CD14-positive monocyte (primary cell): ENCODE measurements around the gene SHROOM3. TPM values are rescaled to one million over a fixed set of nuclear protein-coding genes. Genes with fewer than 3 reads are reported as not detected.

Experiments
- DNase-seq, 3 donors: peaks; one replicate each; pipeline ENCODE4 v3.0.0-alpha.2; 2011 to 2022
- H2AFZ ChIP-seq: 2 replicates; pipeline ENCODE4 v1.6.0; 2012; ENCODE audit warnings: mild to moderate bottlenecking, low read depth, low read length, inconsistent platforms; ENCODE audit not compliant: insufficient read depth, poor library complexity, severe bottlenecking
- H3K27ac ChIP-seq, 2 donors: 1 replicate in 1 of 2; 2 replicates in 1 of 2; pipeline ENCODE4 v1.5.1; 2012 to 2013; ENCODE audit warnings: low read length in 2 of 2, control low read depth in 1 of 2, inconsistent platforms in 1 of 2, low read depth in 1 of 2, mild to moderate bottlenecking in 1 of 2
- H3K27me3 ChIP-seq, 2 donors: one replicate each; pipeline versions ENCODE4 v1.6.0 to v1.6.1; 2011 to 2013; ENCODE audit warnings: low read length in 2 of 2; ENCODE audit not compliant: control insufficient read depth in 2 of 2, insufficient read depth in 2 of 2
- H3K36me3 ChIP-seq, 2 donors: replicated peaks in 1 of 2; 1 replicate in 1 of 2; 2 replicates in 1 of 2; pipeline versions ENCODE4 v1.5.1 to v1.6.1; 2012 to 2013; ENCODE audit warnings: low read length in 2 of 2, control low read depth in 1 of 2, inconsistent platforms in 1 of 2, mild to moderate bottlenecking in 1 of 2; ENCODE audit not compliant: insufficient read depth in 2 of 2, control insufficient read depth in 1 of 2
- H3K4me1 ChIP-seq, 2 donors: 1 replicate in 1 of 2; 2 replicates in 1 of 2; pipeline versions ENCODE4 v1.5.1 to v1.6.1; 2012 to 2013; ENCODE audit warnings: low read length in 2 of 2, control low read depth in 1 of 2, inconsistent platforms in 1 of 2, mild to moderate bottlenecking in 1 of 2, moderate library complexity in 1 of 2; ENCODE audit not compliant: insufficient read depth in 2 of 2, control insufficient read depth in 1 of 2
- H3K4me2 ChIP-seq: replicated peaks from 2 replicates; pipeline ENCODE3; 2012; ENCODE audit warnings: low read length, moderate library complexity, mild to moderate bottlenecking; ENCODE audit not compliant: poor library complexity, severe bottlenecking; ENCODE audit errors: extremely low read depth
- H3K4me3 ChIP-seq, 3 experiments: fragments of 200-600 bp in 1 of 3; sonication (generic) in 1 of 3; replicated peaks in 1 of 3; 1 replicate in 2 of 3; 2 replicates in 1 of 3; pipeline ENCODE4 v1.5.1; 2011 to 2013; ENCODE audit warnings: low read length in 3 of 3, mild to moderate bottlenecking in 3 of 3, control low read depth in 2 of 3, low read depth in 2 of 3, inconsistent platforms in 1 of 3, moderate library complexity in 1 of 3
- H3K79me2 ChIP-seq: 2 replicates; pipeline ENCODE4 v1.6.0; 2012; ENCODE audit warnings: mild to moderate bottlenecking, control low read depth, inconsistent platforms, low read length, moderate library complexity; ENCODE audit not compliant: insufficient read depth
- H3K9ac ChIP-seq: 2 replicates; pipeline ENCODE4 v1.6.0; 2017; ENCODE audit warnings: low read length, mild to moderate bottlenecking; ENCODE audit not compliant: insufficient read depth, poor library complexity, severe bottlenecking
- H3K9me3 ChIP-seq, 2 donors: replicated peaks in 1 of 2; 1 replicate in 1 of 2; 2 replicates in 1 of 2; pipeline versions ENCODE4 v1.5.1 to v1.6.1; 2012 to 2013; ENCODE audit warnings: low read length in 2 of 2, control low read depth in 1 of 2; ENCODE audit not compliant: control insufficient read depth in 1 of 2, insufficient read depth in 1 of 2
- H4K20me1 ChIP-seq: 2 replicates; pipeline ENCODE4 v1.6.0; 2012; ENCODE audit warnings: mild to moderate bottlenecking, low read length, control low read depth, moderate library complexity; ENCODE audit not compliant: insufficient read depth
- H3K27ac Mint-ChIP-seq, 7 donors: one replicate each; pipeline ENCODE4 v1.8.0; 2020; ENCODE audit warnings: mild to moderate bottlenecking in 7 of 7, mixed read lengths in 7 of 7, moderate library complexity in 6 of 7, inconsistent platforms in 2 of 7
- H3K27me3 Mint-ChIP-seq, 3 donors: one replicate each; pipeline ENCODE4 v1.8.0; 2021 to 2022; ENCODE audit warnings: low read depth in 3 of 3, mild to moderate bottlenecking in 3 of 3, mixed read lengths in 3 of 3, moderate library complexity in 3 of 3, inconsistent platforms in 1 of 3
- H3K36me3 Mint-ChIP-seq, 2 donors: one replicate each; pipeline ENCODE4 v1.8.0; 2020; ENCODE audit warnings: mixed read lengths in 2 of 2, inconsistent platforms in 1 of 2, mild to moderate bottlenecking in 1 of 2
- H3K4me1 Mint-ChIP-seq: one replicate; pipeline ENCODE4 v1.8.0; 2020; ENCODE audit warnings: mild to moderate bottlenecking, mixed read lengths
- H3K4me3 Mint-ChIP-seq, 2 donors: one replicate each; pipeline ENCODE4 v1.8.0; 2020; ENCODE audit warnings: mild to moderate bottlenecking in 2 of 2, mixed read lengths in 2 of 2, moderate library complexity in 1 of 2
- H3K9me3 Mint-ChIP-seq, 7 donors: one replicate each; pipeline ENCODE4 v1.8.0; 2020 to 2022; ENCODE audit warnings: mixed read lengths in 7 of 7, mild to moderate bottlenecking in 6 of 7, moderate library complexity in 6 of 7, inconsistent platforms in 2 of 7
- CTCF ChIP-seq: fragments of 200-600 bp; IDR thresholded peaks from one replicate; pipeline ENCODE4 v1.8.0; 2022; ENCODE audit warnings: antibody characterized with exemption, mild to moderate bottlenecking
- WGBS: methylation state at CpG from one replicate; pipeline ENCODE4 v1.1.5; 2013; ENCODE audit warnings: missing lambda C conversion rate; ENCODE audit not compliant: insufficient coverage; 5-methylcytosine and 5-hydroxymethylcytosine counted together
- intact Hi-C, 2 donors: fragments of 100-400 bp; cut with micrococcal nuclease; formaldehyde crosslinking; loops; one replicate each; pipeline versions ENCODE4 v1.15.0 to v1.15.1; 2023
- polyA plus RNA-seq, 3 donors: library from polyadenylated mRNA; depleted of rRNA in 1 of 3; unstranded in 2 of 3; stranded (reverse) in 1 of 3; fragments of 300-500 nt in 2 of 3; fragments of >200 nt in 1 of 3; fragmentation: Illumina TruSeq in 2 of 3; gene quantifications; 1 replicate in 2 of 3; 2 replicates in 1 of 3; pipeline ENCODE4 v1.2.3, GENCODE V29; 2012 to 2021

SHROOM3 gene
- polyA plus RNA-seq, 3 donors, result not detected

GRCh38 chr4:76600447-76600846 is 165.4 kb downstream of the SHROOM3 start:
- H3K4me2 ChIP-seq, result no peak overlapping the region
- H3K36me3 Mint-ChIP-seq, result no peaks in the 10 kb centered on the region
- no peak overlapping the region for H3K9ac ChIP-seq
- H3K9me3 ChIP-seq, result no peaks in the 10 kb centered on the region
- H3K36me3 ChIP-seq, result no peaks in the 10 kb centered on the region
- no peak overlapping the region for H3K27ac Mint-ChIP-seq
- peaks cover 5% of the 10 kb centered on the region for H3K4me1 Mint-ChIP-seq
- no CpG with 5 or more reads among the region's 2 CpGs for WGBS
- no peaks in the 10 kb centered on the region for H3K27me3 ChIP-seq
- no peaks in the 10 kb centered on the region for H3K79me2 ChIP-seq
- H3K4me1 ChIP-seq, result no peaks in the 10 kb centered on the region
- TF ChIP-seq CTCF, result no peak
- no peak overlapping the region for H3K4me3 Mint-ChIP-seq
- DNase-seq, result no peak
- H3K4me3 ChIP-seq, result no peak overlapping the region
- H3K27me3 Mint-ChIP-seq, result peaks cover 0 to 1% (median 0%) of the 10 kb centered on the region in 3 donors
- intact Hi-C loops, result no loop called here
- H3K9me3 Mint-ChIP-seq, result peaks cover 0 to 2% (median 0%) of the 10 kb centered on the region in 7 donors
- no peak overlapping the region for H2AFZ ChIP-seq
- no peaks in the 10 kb centered on the region for H4K20me1 ChIP-seq
- H3K27ac ChIP-seq, result no peak overlapping the region

- Histone ChIP-seq H3K9ac (no peak overlapping the region), H3K36me3 (no peaks in the 10 kb centered on the region), H3K9me3 (no peaks in the 10 kb centered on the region), H3K4me2 (no peak overlapping the region), H3K79me2 (no peaks in the 10 kb centered on the region), H3K4me3 (no peak overlapping the region), H3K27me3 (no peaks in the 10 kb centered on the region), H3K27ac (no peak overlapping the region), H4K20me1 (no peaks in the 10 kb centered on the region), H3K4me1 (no peaks in the 10 kb centered on the region), H2AFZ (no peak overlapping the region)
- intact Hi-C loops, result no loop called here
- Mint-ChIP-seq H3K4me3 (no peak overlapping the region), H3K36me3 (no peaks in the 10 kb centered on the region), H3K4me1 (peaks cover 5% of the 10 kb centered on the region), H3K27me3 (peaks cover 0 to 1% (median 0%) of the 10 kb centered on the region in 3 donors), H3K27ac (no peak overlapping the region), H3K9me3 (peaks cover 0 to 2% (median 0%) of the 10 kb centered on the region in 7 donors)
- no peak for TF ChIP-seq CTCF
- no peak for DNase-seq
- WGBS, result no CpG with 5 or more reads among the region's 4 CpGs
Measured at GRCh38 chr4:76601791-76602190, 166.8 kb downstream of the SHROOM3 start.
